Measurements from ENCODE around the gene TCF15. TPM values are rescaled to one million over a fixed set of nuclear protein-coding genes. Genes with fewer than 3 reads are reported as not detected.

The TCF15 gene
- total and polyA plus RNA-seq, 2 of the 13 experiments (the other 11 are each of a cell fraction or from before 2014, with no cell fraction given), result not detected

DNA sequence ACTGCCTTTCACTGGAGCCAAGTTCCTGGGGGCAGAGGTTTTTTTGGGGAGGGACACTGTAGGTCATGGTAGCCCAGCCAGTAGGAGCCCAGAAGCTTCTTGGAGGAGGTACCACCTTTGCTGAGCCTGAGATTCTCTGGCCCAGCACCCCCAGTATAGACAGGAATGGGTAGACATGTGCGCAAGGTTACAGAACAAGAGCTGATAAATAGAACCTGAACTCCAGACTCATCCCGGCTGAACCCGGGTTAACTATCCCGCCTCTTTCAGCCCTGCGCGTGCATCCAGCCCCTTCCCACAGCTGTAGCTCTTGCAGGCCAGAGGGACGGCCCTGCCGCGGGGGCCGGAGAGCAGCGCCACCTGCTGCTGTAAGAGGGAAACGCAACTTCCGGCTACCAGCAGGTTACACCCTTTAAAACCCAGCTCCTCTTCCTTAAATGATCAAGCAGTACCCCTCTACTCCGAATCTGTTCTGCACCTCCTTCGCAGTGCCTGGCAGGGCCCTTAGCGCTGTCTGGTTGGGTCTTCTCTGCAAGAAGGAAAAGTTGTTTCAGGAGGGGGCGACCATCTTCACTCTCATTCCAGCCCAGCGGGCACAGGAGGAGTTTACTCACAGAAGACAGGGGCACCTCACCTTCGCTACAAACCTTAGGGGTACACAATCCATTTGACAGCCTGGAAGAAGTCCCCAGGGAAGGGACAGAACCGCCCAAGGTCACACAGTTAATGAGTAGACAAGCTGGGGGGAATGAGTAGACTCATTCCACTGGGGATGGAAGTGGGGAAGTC, 35.4 kb upstream of the TCF15 start (continued):
- TF ChIP-seq, protein P1, sequence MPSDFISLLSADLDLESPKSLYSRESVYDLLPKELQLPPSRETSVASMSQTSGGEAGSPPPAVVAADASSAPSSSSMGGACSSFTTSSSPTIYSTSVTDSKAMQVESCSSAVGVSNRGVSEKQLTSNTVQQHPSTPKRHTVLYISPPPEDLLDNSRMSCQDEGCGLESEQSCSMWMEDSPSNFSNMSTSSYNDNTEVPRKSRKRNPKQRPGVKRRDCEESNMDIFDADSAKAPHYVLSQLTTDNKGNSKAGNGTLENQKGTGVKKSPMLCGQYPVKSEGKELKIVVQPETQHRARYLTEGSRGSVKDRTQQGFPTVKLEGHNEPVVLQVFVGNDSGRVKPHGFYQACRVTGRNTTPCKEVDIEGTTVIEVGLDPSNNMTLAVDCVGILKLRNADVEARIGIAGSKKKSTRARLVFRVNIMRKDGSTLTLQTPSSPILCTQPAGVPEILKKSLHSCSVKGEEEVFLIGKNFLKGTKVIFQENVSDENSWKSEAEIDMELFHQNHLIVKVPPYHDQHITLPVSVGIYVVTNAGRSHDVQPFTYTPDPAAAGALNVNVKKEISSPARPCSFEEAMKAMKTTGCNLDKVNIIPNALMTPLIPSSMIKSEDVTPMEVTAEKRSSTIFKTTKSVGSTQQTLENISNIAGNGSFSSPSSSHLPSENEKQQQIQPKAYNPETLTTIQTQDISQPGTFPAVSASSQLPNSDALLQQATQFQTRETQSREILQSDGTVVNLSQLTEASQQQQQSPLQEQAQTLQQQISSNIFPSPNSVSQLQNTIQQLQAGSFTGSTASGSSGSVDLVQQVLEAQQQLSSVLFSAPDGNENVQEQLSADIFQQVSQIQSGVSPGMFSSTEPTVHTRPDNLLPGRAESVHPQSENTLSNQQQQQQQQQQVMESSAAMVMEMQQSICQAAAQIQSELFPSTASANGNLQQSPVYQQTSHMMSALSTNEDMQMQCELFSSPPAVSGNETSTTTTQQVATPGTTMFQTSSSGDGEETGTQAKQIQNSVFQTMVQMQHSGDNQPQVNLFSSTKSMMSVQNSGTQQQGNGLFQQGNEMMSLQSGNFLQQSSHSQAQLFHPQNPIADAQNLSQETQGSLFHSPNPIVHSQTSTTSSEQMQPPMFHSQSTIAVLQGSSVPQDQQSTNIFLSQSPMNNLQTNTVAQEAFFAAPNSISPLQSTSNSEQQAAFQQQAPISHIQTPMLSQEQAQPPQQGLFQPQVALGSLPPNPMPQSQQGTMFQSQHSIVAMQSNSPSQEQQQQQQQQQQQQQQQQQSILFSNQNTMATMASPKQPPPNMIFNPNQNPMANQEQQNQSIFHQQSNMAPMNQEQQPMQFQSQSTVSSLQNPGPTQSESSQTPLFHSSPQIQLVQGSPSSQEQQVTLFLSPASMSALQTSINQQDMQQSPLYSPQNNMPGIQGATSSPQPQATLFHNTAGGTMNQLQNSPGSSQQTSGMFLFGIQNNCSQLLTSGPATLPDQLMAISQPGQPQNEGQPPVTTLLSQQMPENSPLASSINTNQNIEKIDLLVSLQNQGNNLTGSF (CRISPR knock-in tag; IDR thresholded peaks at IDR 0.05), result peak; percentile 21; the same call in 1 of the 2 replicates
- no peak; the same call in 1 of the 2 replicates for TF ChIP-seq CCDC6 (CRISPR knock-in tag; IDR thresholded peaks at IDR 0.05)
- TF ChIP-seq NFRKB (IDR thresholded peaks at IDR 0.05), result no peak
- TF ChIP-seq RXRB (CRISPR knock-in tag; IDR thresholded peaks at IDR 0.05; ENCODE audit: borderline replicate concordance), result peak; percentile 84
- TF ChIP-seq ZNF468 (CRISPR knock-in tag; IDR thresholded peaks at IDR 0.05), result peak; percentile 93; the same call in 1 of the 2 replicates
- no peak for TF ChIP-seq PAX8 (CRISPR knock-in tag; IDR thresholded peaks at IDR 0.05; ENCODE audit: borderline replicate concordance)
- peak; percentile 96 for TF ChIP-seq ZMYM3 (CRISPR knock-in tag; IDR thresholded peaks at IDR 0.05)
- TF ChIP-seq MLLT10 (CRISPR knock-in tag; IDR thresholded peaks at IDR 0.05), result no peak
- TF ChIP-seq BORCS8-MEF2B (CRISPR knock-in tag; IDR thresholded peaks at IDR 0.05), result peak; percentile 71
- TF ChIP-seq U2AF2 (IDR thresholded peaks at IDR 0.05; ENCODE audit: low read depth, low read length), result no peak
- no peak for TF ChIP-seq NFE2 (CRISPR knock-in tag; IDR thresholded peaks at IDR 0.05)
- TF ChIP-seq TAF15 (IDR thresholded peaks at IDR 0.05; ENCODE audit: low read depth, low read length, poor library complexity, severe bottlenecking), result peak; percentile 90
- no peak for TF ChIP-seq RORA (CRISPR knock-in tag; IDR thresholded peaks at IDR 0.05)
- TF ChIP-seq ZNF558 (CRISPR knock-in tag; IDR thresholded peaks at IDR 0.05; ENCODE audit: borderline replicate concordance), result no peak
- TF ChIP-seq, protein P2, sequence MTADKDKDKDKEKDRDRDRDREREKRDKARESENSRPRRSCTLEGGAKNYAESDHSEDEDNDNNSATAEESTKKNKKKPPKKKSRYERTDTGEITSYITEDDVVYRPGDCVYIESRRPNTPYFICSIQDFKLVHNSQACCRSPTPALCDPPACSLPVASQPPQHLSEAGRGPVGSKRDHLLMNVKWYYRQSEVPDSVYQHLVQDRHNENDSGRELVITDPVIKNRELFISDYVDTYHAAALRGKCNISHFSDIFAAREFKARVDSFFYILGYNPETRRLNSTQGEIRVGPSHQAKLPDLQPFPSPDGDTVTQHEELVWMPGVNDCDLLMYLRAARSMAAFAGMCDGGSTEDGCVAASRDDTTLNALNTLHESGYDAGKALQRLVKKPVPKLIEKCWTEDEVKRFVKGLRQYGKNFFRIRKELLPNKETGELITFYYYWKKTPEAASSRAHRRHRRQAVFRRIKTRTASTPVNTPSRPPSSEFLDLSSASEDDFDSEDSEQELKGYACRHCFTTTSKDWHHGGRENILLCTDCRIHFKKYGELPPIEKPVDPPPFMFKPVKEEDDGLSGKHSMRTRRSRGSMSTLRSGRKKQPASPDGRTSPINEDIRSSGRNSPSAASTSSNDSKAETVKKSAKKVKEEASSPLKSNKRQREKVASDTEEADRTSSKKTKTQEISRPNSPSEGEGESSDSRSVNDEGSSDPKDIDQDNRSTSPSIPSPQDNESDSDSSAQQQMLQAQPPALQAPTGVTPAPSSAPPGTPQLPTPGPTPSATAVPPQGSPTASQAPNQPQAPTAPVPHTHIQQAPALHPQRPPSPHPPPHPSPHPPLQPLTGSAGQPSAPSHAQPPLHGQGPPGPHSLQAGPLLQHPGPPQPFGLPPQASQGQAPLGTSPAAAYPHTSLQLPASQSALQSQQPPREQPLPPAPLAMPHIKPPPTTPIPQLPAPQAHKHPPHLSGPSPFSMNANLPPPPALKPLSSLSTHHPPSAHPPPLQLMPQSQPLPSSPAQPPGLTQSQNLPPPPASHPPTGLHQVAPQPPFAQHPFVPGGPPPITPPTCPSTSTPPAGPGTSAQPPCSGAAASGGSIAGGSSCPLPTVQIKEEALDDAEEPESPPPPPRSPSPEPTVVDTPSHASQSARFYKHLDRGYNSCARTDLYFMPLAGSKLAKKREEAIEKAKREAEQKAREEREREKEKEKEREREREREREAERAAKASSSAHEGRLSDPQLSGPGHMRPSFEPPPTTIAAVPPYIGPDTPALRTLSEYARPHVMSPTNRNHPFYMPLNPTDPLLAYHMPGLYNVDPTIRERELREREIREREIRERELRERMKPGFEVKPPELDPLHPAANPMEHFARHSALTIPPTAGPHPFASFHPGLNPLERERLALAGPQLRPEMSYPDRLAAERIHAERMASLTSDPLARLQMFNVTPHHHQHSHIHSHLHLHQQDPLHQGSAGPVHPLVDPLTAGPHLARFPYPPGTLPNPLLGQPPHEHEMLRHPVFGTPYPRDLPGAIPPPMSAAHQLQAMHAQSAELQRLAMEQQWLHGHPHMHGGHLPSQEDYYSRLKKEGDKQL (CRISPR knock-in tag; IDR thresholded peaks at IDR 0.05; ENCODE audit: low read depth), result no peak
- no peak for TF ChIP-seq ZNF430 (CRISPR knock-in tag; IDR thresholded peaks at IDR 0.05)
- peak; percentile 46; the same call in 1 of the 2 replicates for TF ChIP-seq ZNF337 (CRISPR knock-in tag; IDR thresholded peaks at IDR 0.05; ENCODE audit: borderline replicate concordance, low read depth)
- TF ChIP-seq ZFP36L2 (CRISPR knock-in tag; IDR thresholded peaks at IDR 0.05), result peak; percentile 91; the same call in 1 of the 2 replicates
- TF ChIP-seq ZNF367 (CRISPR knock-in tag; IDR thresholded peaks at IDR 0.05; ENCODE audit: borderline replicate concordance), result no peak

All from HepG2 (cell line).